Measurements from ENCODE around the gene MRPL49.

DNA sequence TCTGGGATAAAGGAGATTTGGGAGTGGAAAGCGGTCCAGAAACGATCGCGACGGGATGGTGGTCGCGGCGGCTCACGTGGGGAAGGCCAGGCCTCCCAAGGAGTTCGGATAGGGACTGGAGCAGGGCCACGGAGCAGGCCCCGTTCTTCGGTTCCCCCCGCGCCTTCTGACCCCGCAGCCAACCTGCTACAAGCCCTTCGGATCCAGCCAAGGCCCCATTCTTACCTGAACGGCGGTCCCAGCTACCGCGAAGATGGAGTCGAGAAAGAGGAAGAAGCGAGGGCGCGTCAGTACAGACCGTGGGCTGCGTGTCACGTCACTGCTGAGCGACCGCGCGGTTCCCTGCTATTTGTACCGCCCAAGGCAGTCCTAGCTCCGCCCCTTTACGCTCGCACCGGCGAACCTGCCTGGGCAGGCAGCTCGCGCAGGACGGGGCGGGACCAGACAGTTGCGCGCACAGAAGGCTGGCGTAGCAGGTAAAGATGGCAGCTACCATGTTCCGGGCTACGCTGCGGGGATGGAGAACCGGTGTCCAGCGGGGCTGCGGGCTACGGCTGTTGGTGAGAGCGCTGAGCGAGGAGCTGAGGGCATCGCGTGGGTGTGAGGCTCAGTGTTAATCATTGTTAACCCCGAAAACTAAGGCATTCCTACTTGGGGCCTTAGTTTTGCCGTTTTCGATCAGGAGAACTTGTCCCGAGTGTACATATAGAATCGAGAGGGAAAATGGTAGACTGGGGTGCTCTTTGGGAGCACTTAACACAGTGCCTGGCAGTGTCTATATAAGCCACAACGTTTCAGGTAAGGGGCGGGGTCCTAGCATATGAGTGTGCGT lies at the start of gene MRPL49, which contains the start of gene FAU:
- TF ChIP-seq, protein P1, sequence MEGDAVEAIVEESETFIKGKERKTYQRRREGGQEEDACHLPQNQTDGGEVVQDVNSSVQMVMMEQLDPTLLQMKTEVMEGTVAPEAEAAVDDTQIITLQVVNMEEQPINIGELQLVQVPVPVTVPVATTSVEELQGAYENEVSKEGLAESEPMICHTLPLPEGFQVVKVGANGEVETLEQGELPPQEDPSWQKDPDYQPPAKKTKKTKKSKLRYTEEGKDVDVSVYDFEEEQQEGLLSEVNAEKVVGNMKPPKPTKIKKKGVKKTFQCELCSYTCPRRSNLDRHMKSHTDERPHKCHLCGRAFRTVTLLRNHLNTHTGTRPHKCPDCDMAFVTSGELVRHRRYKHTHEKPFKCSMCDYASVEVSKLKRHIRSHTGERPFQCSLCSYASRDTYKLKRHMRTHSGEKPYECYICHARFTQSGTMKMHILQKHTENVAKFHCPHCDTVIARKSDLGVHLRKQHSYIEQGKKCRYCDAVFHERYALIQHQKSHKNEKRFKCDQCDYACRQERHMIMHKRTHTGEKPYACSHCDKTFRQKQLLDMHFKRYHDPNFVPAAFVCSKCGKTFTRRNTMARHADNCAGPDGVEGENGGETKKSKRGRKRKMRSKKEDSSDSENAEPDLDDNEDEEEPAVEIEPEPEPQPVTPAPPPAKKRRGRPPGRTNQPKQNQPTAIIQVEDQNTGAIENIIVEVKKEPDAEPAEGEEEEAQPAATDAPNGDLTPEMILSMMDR (IDR thresholded peaks at IDR 0.05; ENCODE audit: control extremely low read depth in 1 of 3, insufficient read depth in 1 of 3, low read depth in 1 of 3, low read length in 3 of 3), result no peak
- TF ChIP-seq HDAC6 (IDR thresholded peaks at IDR 0.05; ENCODE audit: low read depth, low read length) (no peak), CREB1 (IDR thresholded peaks at IDR 0.05) (peak; percentile 98), SP1 (IDR thresholded peaks at IDR 0.05; ENCODE audit: low read depth, low read length) (peak; percentile 88), JUN (IDR thresholded peaks at IDR 0.05; ENCODE audit: low read depth, low read length) (no peak), EGR1 (IDR thresholded peaks at IDR 0.05; ENCODE audit: borderline replicate concordance, low read depth, low read length) (no peak), KDM5A (IDR thresholded peaks at IDR 0.05; ENCODE audit: low read length) (peak; percentile 89), POLR2A (IDR thresholded peaks at IDR 0.05; ENCODE audit: control extremely low read depth in 1 of 2, low read depth in 2 of 2, low read length in 2 of 2) (peak; percentile 97), POLR2AphosphoS5 (IDR thresholded peaks at IDR 0.05; ENCODE audit: low read depth, low read length) (peak; percentile 97), RAD21 (IDR thresholded peaks at IDR 0.05 in 1 of 2, conservative IDR thresholded peaks at IDR 0.05 in 1 of 2; ENCODE audit: low read depth in 2 of 2, low read length in 2 of 2) (no peak), ZNF274 (IDR thresholded peaks at IDR 0.05; ENCODE audit: borderline replicate concordance, extremely low read depth, low read length) (no peak), EZH2 (IDR thresholded peaks at IDR 0.05; ENCODE audit: low read depth, low read length, severe bottlenecking) (no peak)

Measured in H1 (cell line).